HCT116 (cell line): ENCODE data around the gene ACOXL. TPM values are rescaled to one million over a fixed set of nuclear protein-coding genes. Genes with fewer than 3 reads are reported as not detected.

Source experiments
- ATAC-seq: fragments of 200-7000 bp; cut with Tn5 transposase; 2 replicates; pipeline ENCODE4 v1.9.1; 2020; ENCODE audit warnings: mild to moderate bottlenecking, moderate library complexity
- BruUV-seq: library from RNA; stranded (reverse); fragments of 400-500 nt; replicated peaks from 2 replicates; lab custom pipeline; 2021; lab: Mats Ljungman, UMichigan
- CTCF ChIA-PET: fragments of 300-600 bp; sonication (Branson Sonifier 250); formaldehyde crosslinking; loops from one replicate; lab custom pipeline; 2021; ENCODE audit warnings: antibody characterized with exemption; lab: Charles Lee
- POLR2A ChIA-PET: fragments of 300-600, 350-600 bp; sonication (Branson Sonifier 250); formaldehyde crosslinking; loops from one replicate; lab custom pipeline; 2021; ENCODE audit warnings: antibody characterized with exemption; lab: Charles Lee
- RAD21 ChIA-PET, 2 experiments: fragments of 300-600 bp; sonication (Branson Sonifier 250); formaldehyde crosslinking; loops; one replicate each; lab custom pipeline; 2023; ENCODE audit warnings: low total read pairs in 2 of 2; ENCODE audit not compliant: uncharacterized antibody in 2 of 2, unreplicated experiment in 2 of 2, low non-redundant PET in 1 of 2; lab: Charles Lee
- DNase-seq: peaks from one replicate; pipeline ENCODE4 v3.0.0-alpha.2; 2010; ENCODE audit warnings: low read depth, low spot score
- H2AFZ ChIP-seq: fragments of 200-600 bp; shearing (Covaris generic), sonication (generic); 2 replicates; pipeline ENCODE4 v1.6.1; 2017; ENCODE audit warnings: low read depth, mixed run types, mixed read lengths, antibody characterized with exemption, low read length; ENCODE audit not compliant: poor library complexity, severe bottlenecking
- H3K27ac ChIP-seq: 2 replicates; pipeline ENCODE4 v1.5.1; 2012; ENCODE audit warnings: low read depth, low read length
- H3K27me3 ChIP-seq: fragments of 200-600 bp; sonication (generic); 2 replicates; pipeline ENCODE4 v1.6.1; 2016; ENCODE audit warnings: mixed run types, low read length, mixed read lengths; ENCODE audit not compliant: insufficient read depth
- H3K36me3 ChIP-seq, 2 experiments: fragments of 200-500 bp in 1 of 2; fragments of 200-600 bp in 1 of 2; sonication (Bioruptor generic) in 1 of 2; sonication (generic) in 1 of 2; 2 replicates each; pipeline versions ENCODE4 v1.5.1 to v1.6.1; 2014 to 2016; ENCODE audit warnings: low read length in 2 of 2, inconsistent platforms in 1 of 2, mixed read lengths in 1 of 2, mixed run types in 1 of 2; ENCODE audit not compliant: insufficient read depth in 2 of 2, control insufficient read depth in 1 of 2
- H3K4me1 ChIP-seq, 2 experiments: fragments of 200-600 bp in 1 of 2; sonication (generic) in 1 of 2; 2 replicates each; pipeline versions ENCODE4 v1.5.1 to v1.6.1; 2012 to 2017; ENCODE audit warnings: low read length in 2 of 2, inconsistent platforms in 1 of 2, mild to moderate bottlenecking in 1 of 2, mixed read lengths in 1 of 2, mixed run types in 1 of 2, moderate library complexity in 1 of 2; ENCODE audit not compliant: insufficient read depth in 2 of 2, control insufficient read depth in 1 of 2
- H3K4me2 ChIP-seq: fragments of 200-600 bp; sonication (generic); 2 replicates; pipeline ENCODE4 v1.6.1; 2017; ENCODE audit warnings: mixed run types, low read length, mixed read lengths
- H3K4me3 ChIP-seq, 2 experiments: fragments of 200-600 bp in 1 of 2; sonication (generic) in 1 of 2; replicated peaks in 1 of 2; 2 replicates each; pipeline ENCODE4 v1.5.1; 2011 to 2016; ENCODE audit warnings: low read length in 2 of 2, control low read depth in 1 of 2, low read depth in 1 of 2, mild to moderate bottlenecking in 1 of 2, mixed read lengths in 1 of 2, mixed run types in 1 of 2
- H3K79me2 ChIP-seq: fragments of 200-600 bp; sonication (generic); 2 replicates; pipeline ENCODE4 v1.6.1; 2017; ENCODE audit warnings: mild to moderate bottlenecking, mixed run types, low read length, moderate library complexity, mixed read lengths; ENCODE audit not compliant: insufficient read depth
- H3K9ac ChIP-seq: fragments of 200-600 bp; sonication (generic); 2 replicates; pipeline ENCODE4 v1.6.1; 2016; ENCODE audit warnings: low read length, mixed read lengths
- H3K9me2 ChIP-seq: fragments of 200-600 bp; sonication (generic), shearing (Covaris generic); 2 replicates; pipeline ENCODE4 v1.6.1; 2017; ENCODE audit warnings: mixed run types, mild to moderate bottlenecking, moderate library complexity; ENCODE audit not compliant: insufficient read depth
- H3K9me3 ChIP-seq, 2 experiments: fragments of 200-500 bp in 1 of 2; fragments of 200-600 bp in 1 of 2; sonication (Bioruptor generic) in 1 of 2; sonication (generic) in 1 of 2; 2 replicates each; pipeline ENCODE4 v1.6.1; 2014 to 2017; ENCODE audit warnings: low read length in 2 of 2, mixed read lengths in 2 of 2, inconsistent platforms in 1 of 2, low read depth in 1 of 2, mild to moderate bottlenecking in 1 of 2, mixed run types in 1 of 2, moderate library complexity in 1 of 2; ENCODE audit not compliant: control insufficient read depth in 1 of 2, insufficient read depth in 1 of 2
- H4K20me1 ChIP-seq: fragments of 200-600 bp; sonication (generic), shearing (Covaris generic); 2 replicates; pipeline ENCODE4 v1.6.1; 2017; ENCODE audit warnings: mixed run types, mild to moderate bottlenecking, moderate library complexity; ENCODE audit not compliant: insufficient read depth
- CEBPB ChIP-seq: IDR thresholded peaks from 2 replicates; pipeline ENCODE4 v1.6.1; 2012; ENCODE audit warnings: low read depth
- CTCF ChIP-seq, 3 experiments: fragments of 200-600 bp in 1 of 3; sonication (generic) in 1 of 3; IDR thresholded peaks in 2 of 3; conservative IDR thresholded peaks in 1 of 3; 2 replicates each; pipeline ENCODE4 v1.5.1; 2012 to 2017; ENCODE audit warnings: low read depth in 2 of 3, low read length in 2 of 3, antibody characterized with exemption in 1 of 3, borderline replicate concordance in 1 of 3, control low read depth in 1 of 3, mild to moderate bottlenecking in 1 of 3, mixed read lengths in 1 of 3, mixed run types in 1 of 3, moderate library complexity in 1 of 3; ENCODE audit not compliant: insufficient read depth in 1 of 3
- ELF1 ChIP-seq: IDR thresholded peaks from 2 replicates; pipeline ENCODE4 v1.6.1; 2012; ENCODE audit warnings: low read depth, borderline replicate concordance
- FOSL1 ChIP-seq: IDR thresholded peaks from 2 replicates; pipeline ENCODE4 v1.6.1; 2012; ENCODE audit warnings: low read depth
- JUND ChIP-seq: IDR thresholded peaks from 2 replicates; pipeline ENCODE4 v1.6.1; 2012
- POLR2A ChIP-seq: IDR thresholded peaks from 2 replicates; pipeline ENCODE4 v1.7.0; 2011; ENCODE audit warnings: borderline replicate concordance; ENCODE audit not compliant: insufficient read depth, insufficient read length; ENCODE audit errors: extremely low read depth
- RAD21 ChIP-seq: IDR thresholded peaks from 2 replicates; pipeline ENCODE4 v1.6.1; 2012; ENCODE audit warnings: low read depth, mild to moderate bottlenecking
- REST ChIP-seq: IDR thresholded peaks from 2 replicates; pipeline ENCODE4 v1.6.1; 2012; ENCODE audit warnings: low read depth
- SIN3A ChIP-seq: IDR thresholded peaks from 2 replicates; pipeline ENCODE4 v1.6.1; 2012; ENCODE audit warnings: low read depth
- SP1 ChIP-seq: IDR thresholded peaks from 2 replicates; pipeline ENCODE4 v1.6.1; 2012; ENCODE audit warnings: low read depth
- YY1 ChIP-seq: IDR thresholded peaks from 2 replicates; pipeline ENCODE4 v1.6.1; 2011; ENCODE audit warnings: low read length, low read depth, moderate library complexity, mild to moderate bottlenecking; ENCODE audit not compliant: insufficient replicate concordance; ENCODE audit errors: extremely low read depth
- ZFX ChIP-seq: fragments of 450-650 bp; IDR thresholded peaks from 2 replicates; pipeline ENCODE4 v1.6.1; 2017
- ZNF274 ChIP-seq: fragments of 200-500 bp; sonication (Bioruptor generic); IDR thresholded peaks from 2 replicates; pipeline ENCODE4 v1.6.1; 2014; ENCODE audit warnings: mild to moderate bottlenecking, low read depth, low read length, inconsistent platforms
- intact Hi-C: fragments of 100-400 bp; cut with micrococcal nuclease; formaldehyde crosslinking; loops from 2 replicates; pipeline ENCODE4 v1.10.0; 2022
- total RNA-seq: library from RNA; stranded (reverse); gene quantifications from one replicate; pipeline ENCODE4 v1.2.1, GENCODE V29; 2021; ENCODE audit not compliant: unreplicated experiment

The ACOXL gene
- total RNA-seq, 1 experiment from 2014 or later: 5.5 TPM

- TF ChIP-seq CTCF (IDR thresholded peaks at IDR 0.05 in 2 of 3, conservative IDR thresholded peaks at IDR 0.05 in 1 of 3; ENCODE audit: borderline replicate concordance in 1 of 3, insufficient read depth in 1 of 3, low read depth in 2 of 3, low read length in 2 of 3): no peak
- TF ChIP-seq RAD21: no peak
Observed at GRCh38 chr2:111049792-111050640, 317.6 kb downstream of the ACOXL start (continued).

- no peak for ATAC-seq
Observed at GRCh38 chr2:111050701-111051376, 318.5 kb downstream of the ACOXL start.

More at GRCh38 chr2:111050701-111051376, 318.5 kb downstream of the ACOXL start:
- Histone ChIP-seq H3K27me3 (no peaks in the 10 kb centered on the region), H3K9me2 (no peaks in the 10 kb centered on the region), H3K4me3 (no peak overlapping the region), H3K4me1 (peaks cover 18 to 22% of the 10 kb centered on the region in 2 experiments), H3K79me2 (no peaks in the 10 kb centered on the region), H3K9ac (no peak overlapping the region), H2AFZ (no peak overlapping the region), H3K9me3 (no peaks in the 10 kb centered on the region), H3K4me2 (no peak overlapping the region), H4K20me1 (no peaks in the 10 kb centered on the region), H3K36me3 (no peaks in the 10 kb centered on the region), H3K27ac (no peak overlapping the region)
- BruUV-seq: no TSS peak
- CTCF ChIA-PET: no interaction called here
- intact Hi-C loops: no loop called here
- RAD21 ChIA-PET: no interaction called here
- TF ChIP-seq YY1 (no peak), ZNF274 (no peak), SIN3A (no peak), ELF1 (no peak), POLR2A (no peak), JUND (no peak), FOSL1 (no peak), ZFX (no peak), SP1 (no peak), CEBPB (no peak), REST (no peak), CTCF (IDR thresholded peaks at IDR 0.05 in 2 of 3, conservative IDR thresholded peaks at IDR 0.05 in 1 of 3; ENCODE audit: borderline replicate concordance in 1 of 3, insufficient read depth in 1 of 3, low read depth in 2 of 3, low read length in 2 of 3) (no peak)
- POLR2A ChIA-PET: no interaction called here
- no peak for DNase-seq
